Tongue (tissue), 2 donors: ENCODE results near the gene KIF2C. TPM values are rescaled to one million over a fixed set of nuclear protein-coding genes. Genes with fewer than 3 reads are reported as not detected.
"Not testable (repeated sequence)": the region's sequence is repeated elsewhere in the genome, so short reads cannot be mapped to it uniquely, and the experiment has no call there.

Experiments
- DNase-seq: peaks from one replicate; pipeline ENCODE4 v3.0.0-alpha.2; 2015
- total RNA-seq: library from RNA; depleted of rRNA; stranded (reverse); fragments of >200 nt; gene quantifications from one replicate; pipeline ENCODE4 v1.2.3, GENCODE V29; 2014

Gene KIF2C
- total RNA-seq, 1 donor from 2014 or later: 12.5 TPM

DNA sequence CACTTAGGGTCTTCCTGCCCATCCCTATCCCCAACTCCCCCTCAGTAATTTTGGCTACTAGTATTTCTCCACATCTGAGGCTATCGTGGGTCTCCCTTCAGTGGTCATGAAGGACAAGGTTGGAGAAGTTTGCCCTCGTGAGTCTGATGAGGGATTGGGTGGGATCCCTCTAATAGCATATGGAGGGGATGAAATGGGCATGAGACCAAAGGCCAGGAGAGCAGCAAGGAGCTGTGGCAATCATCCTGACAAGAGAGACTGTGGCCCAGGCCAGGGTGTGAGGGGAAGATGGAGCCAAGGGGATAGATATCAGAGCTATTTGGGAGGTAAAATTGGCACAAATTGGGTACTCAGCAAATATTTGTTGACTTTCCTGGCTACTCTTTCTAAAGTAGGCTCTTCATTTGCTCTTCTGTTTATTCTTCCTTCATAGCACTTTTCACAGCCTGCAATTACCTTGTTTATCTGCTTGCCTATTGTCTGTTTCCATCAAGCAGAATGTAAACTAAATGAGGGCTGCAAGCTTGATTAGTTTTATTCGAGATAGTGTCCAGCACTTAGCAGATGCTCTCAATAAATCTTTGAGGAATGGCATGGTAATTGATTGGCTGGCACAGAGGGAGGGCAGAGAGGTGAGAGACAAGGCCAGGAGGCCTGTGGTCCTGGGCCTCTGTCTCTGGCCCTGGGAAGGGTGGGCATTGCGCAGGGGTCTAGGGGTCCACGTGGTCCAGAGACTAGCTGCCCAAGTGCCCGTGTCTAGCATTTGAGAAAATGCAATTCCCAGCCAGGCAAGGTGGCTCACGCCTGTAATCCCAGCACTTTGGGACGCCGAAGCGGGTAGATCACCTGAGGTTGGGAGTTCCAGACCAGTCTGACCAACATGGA, 59.1 kb downstream of the KIF2C start:
- DNase-seq: no peak

DNA sequence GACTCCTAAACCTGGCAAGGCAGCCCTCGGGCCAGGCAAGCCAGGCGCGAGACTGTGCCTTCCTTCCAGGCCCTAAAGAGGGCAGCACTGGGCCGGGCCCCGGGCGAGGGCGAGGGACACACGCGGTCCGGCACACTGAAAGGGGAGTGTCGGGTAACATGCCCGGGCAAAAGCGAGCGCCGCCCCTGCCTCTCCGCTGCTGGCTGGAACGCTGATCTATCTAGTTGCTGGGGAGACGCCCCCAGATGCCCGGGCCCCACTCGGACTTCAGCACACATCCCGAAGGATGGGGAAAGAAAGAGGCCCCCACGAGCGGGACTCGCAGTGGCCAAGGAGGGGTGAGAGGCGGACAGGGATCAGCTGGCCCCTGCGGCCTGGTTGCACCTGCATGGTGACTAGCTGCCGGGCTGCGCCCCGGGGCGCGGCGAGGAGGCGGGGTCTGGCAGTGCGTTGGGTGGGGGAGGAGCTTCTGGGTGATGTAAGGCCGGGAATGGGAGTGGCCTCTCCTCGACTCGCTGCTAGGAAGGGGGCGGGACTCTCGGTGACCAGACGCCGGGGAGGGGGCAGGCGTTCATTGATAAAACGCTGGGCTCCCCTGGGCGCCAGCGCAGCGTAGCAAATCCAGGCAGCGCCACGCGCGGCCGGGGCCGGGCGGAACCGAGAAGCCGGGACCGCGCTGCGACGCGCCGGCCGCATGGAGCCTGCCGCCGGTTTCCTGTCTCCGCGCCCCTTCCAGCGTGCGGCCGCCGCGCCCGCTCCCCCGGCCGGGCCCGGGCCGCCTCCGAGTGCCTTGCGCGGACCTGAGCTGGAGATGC, 60.3 kb downstream of the KIF2C start, which contains the start of gene PLK3:
Gene PLK3 (plus strand): TSS at position 608 of the 815 bp plus-strand sequence. CDS start 87 bp downstream, at position 695.
- DNase-seq: peak; percentile 99

DNA sequence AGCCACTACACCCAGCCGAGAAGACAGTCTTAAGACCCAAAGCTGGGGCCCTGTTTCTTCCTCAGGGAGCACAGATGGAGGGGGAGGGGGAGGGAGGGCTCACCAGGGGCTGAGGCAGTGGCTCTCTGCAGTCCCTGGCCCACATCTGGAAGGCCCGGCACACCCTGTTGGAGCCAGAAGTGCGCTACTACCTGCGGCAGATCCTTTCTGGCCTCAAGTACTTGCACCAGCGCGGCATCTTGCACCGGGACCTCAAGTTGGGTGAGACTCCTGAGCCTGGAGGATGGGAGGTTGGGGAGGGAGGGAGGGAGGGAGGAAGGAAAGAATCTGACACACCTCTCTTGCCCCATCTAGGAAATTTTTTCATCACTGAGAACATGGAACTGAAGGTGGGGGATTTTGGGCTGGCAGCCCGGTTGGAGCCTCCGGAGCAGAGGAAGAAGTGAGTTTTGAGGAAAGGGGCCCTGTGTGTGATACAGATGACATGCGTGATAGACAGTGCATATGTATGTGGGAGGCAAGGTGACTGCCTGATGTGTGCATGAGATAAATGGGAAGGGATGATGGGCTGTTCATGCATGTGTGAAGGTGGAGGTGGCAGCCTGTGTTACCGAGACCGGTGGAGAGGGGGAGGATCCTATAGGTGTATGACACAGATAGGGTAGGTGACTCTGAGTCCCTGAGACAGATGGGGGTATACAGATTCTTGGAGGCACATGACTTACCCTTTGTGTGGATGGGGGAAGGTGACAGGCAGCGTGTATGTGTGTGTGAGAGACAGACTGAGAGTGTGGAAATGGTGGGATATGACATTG, 62.1 kb downstream of the KIF2C start:
- no peak for DNase-seq

DNA sequence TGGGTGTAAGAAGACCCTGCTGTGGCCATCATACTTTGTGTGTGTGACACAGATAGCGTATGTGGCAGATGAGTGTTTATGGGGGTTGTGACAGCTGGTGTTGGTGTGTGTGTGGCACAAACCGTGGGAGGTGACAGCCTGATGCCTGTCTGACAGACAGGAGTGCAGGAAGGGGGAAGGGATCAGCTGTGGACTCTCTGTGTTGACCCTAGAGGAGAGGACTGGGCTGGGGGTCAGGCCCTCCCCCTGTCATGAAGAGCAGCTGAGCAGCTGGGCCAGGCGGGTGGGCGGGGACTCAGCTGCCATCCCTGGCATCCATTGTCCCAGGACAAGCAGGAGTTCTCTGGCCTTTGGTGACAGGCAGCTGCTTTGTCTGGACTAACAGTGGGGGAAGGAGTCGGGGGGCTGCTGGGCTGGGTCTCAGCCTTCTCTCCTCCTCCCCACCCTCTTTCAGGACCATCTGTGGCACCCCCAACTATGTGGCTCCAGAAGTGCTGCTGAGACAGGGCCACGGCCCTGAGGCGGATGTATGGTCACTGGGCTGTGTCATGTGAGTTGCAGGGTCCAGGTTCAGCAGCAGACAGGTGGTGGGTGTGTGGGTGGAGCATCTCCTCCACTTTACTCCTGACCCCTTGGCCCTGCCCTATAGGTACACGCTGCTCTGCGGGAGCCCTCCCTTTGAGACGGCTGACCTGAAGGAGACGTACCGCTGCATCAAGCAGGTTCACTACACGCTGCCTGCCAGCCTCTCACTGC, 62.8 kb downstream of the KIF2C start:
- DNase-seq: peak; percentile 78

DNA sequence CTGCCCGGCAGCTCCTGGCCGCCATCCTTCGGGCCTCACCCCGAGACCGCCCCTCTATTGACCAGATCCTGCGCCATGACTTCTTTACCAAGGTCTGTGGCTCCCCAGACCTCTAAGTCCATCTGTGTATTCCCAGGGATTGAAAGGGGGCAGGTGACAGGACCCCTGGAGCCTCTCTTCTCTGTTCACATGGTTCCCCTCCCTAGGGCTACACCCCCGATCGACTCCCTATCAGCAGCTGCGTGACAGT, 63.4 kb downstream of the KIF2C start:
- no peak for DNase-seq

DNA sequence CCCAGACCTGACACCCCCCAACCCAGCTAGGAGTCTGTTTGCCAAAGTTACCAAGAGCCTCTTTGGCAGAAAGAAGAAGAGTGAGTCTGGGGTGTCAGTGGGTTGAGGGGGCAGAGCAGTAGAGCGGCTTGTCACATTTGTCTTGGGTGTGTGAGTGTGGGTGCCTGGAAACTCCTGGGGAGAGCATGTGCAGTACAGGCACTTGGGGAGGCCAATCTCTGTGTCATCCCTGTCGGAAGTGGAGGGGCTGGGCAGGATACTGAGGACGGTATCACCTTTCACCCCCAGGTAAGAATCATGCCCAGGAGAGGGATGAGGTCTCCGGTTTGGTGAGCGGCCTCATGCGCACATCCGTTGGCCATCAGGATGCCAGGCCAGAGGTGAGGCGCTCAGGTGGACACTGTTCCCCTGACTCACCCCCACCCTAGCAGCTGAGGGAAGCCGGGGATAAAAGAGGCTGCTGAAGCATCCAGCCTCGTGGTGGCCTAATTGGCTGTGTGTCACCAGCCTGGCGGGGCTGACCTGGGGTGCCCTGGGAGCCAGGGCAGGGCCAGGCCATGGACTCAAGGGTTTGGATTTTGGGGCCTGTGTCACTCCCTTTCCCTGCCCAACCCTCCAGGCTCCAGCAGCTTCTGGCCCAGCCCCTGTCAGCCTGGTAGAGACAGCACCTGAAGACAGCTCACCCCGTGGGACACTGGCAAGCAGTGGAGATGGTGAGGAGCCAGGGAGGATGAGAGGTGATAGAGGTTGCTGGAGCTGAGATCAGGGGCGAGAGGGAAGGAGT, 63.9 kb downstream of the KIF2C start:
- DNase-seq: no peak

DNA sequence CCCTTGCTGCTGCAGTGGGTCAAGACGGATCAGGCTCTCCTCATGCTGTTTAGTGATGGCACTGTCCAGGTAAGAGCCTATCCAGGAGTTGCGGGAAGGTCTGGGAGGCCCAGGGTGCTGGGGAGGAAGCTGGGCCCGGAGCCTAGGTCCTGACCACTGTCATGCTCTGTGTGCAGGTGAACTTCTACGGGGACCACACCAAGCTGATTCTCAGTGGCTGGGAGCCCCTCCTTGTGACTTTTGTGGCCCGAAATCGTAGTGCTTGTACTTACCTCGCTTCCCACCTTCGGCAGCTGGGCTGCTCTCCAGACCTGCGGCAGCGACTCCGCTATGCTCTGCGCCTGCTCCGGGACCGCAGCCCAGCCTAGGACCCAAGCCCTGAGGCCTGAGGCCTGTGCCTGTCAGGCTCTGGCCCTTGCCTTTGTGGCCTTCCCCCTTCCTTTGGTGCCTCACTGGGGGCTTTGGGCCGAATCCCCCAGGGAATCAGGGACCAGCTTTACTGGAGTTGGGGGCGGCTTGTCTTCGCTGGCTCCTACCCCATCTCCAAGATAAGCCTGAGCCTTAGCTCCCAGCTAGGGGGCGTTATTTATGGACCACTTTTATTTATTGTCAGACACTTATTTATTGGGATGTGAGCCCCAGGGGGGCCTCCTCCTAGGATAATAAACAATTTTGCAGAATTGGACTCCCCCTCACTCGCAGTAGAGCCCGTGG, 65.8 kb downstream of the KIF2C start:
- no peak for DNase-seq

DNA sequence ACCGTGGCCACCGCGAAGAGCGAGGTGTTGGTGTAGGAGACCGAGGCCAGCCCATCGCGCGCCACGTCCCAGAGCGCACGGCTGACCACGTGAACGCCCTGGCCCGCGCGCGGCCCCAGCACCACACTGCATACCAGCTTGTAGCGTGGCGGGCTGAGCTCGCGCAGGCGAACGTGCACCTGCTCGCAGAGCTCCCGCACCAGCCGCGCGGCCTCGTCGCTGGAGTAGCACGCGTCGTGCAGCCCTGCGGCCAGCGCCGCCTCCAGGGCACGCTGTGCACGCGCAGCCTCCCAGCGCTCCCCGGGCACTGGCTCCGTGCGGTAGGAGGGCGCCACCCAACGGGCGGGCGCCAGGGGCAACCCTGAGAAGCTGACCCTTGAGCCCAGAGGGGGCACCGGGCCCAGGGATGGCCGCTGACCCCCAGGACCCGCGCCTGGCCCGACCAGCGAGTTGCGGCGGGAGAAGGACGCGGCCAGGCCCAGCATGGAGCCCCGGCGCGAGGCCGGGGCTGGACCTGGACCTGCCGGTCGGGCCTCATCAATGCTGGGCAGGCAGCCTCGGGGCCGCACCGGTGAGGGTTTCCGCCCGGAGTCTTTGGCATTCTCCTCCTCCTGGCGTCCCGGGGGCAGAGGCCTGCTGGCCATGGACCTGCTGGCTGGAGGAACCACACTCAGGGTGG, 66.5 kb downstream of the KIF2C start:
- DNase-seq: no peak

DNA sequence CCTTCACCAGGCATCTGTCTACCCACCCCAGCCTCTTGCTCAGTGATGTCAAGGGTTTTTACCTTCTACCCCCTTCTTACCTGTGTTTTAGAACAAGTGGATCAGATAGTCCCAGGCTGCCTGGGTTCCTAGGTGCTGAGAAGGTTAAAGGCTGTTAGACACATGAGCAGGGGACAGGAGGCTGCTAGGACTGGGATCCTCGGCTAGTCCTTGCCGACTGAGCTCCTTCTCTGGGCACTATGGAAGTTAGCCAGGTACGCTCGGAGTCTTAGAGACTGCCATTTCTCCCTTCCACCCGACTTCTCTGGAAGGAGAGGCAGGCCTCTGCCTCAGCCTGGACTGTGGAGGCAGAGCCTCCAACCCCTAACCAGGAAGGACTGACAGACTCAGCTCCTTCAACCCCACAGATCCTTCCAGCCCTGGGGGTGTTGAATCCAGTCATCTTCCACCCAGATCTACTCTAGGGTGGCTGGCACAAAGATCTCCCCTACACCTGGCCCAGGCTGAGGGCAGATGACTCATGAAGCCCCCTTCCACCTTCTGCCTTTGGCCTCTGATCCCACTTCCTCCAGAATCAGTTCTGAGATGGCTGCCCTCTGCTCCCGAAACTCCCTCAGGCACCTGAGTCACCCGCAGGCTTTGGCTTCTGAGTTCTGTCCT, 67.2 kb downstream of the KIF2C start, which contains the start of gene DYNLT4:
Gene DYNLT4 (minus strand): TSS at position 648 of the 660 bp plus-strand sequence. CDS start 683 bp downstream, outside the sequence.
- no peak for DNase-seq

DNA sequence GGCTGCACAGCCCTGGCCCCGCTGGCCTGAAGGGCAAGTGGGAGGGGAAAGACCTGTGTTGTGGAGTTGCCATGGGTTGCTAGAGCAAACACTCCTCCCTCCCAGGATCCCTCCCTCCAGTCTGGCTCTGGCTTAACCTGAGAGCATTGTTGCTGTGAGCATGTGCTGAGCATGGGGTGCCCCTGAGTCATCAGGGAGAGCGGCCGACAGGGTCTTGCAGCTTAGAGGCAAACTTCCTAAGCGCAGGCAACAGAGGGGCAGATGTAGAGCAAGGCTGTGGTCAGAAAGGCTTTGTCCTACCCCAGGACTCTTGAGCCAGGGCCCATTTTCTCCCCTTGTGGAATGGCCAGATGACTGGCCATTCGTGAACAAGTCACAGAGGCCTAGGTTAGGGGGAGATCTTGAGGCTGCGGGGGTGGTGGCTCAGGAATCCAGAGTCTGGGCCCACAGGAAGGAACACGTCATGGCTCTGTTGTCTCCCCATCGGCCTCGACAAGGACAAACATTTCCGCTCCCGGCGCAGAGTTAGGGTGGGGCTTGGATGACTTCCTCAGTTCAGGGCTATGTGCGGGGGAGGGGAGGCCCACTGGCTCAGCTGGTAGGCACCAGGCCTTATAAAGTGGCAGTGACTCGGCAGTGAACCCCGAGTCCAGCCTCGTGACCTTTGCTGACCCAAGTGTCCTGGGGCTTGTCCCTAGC, 67.9 kb downstream of the KIF2C start:
- peak; percentile 94 for DNase-seq

DNA sequence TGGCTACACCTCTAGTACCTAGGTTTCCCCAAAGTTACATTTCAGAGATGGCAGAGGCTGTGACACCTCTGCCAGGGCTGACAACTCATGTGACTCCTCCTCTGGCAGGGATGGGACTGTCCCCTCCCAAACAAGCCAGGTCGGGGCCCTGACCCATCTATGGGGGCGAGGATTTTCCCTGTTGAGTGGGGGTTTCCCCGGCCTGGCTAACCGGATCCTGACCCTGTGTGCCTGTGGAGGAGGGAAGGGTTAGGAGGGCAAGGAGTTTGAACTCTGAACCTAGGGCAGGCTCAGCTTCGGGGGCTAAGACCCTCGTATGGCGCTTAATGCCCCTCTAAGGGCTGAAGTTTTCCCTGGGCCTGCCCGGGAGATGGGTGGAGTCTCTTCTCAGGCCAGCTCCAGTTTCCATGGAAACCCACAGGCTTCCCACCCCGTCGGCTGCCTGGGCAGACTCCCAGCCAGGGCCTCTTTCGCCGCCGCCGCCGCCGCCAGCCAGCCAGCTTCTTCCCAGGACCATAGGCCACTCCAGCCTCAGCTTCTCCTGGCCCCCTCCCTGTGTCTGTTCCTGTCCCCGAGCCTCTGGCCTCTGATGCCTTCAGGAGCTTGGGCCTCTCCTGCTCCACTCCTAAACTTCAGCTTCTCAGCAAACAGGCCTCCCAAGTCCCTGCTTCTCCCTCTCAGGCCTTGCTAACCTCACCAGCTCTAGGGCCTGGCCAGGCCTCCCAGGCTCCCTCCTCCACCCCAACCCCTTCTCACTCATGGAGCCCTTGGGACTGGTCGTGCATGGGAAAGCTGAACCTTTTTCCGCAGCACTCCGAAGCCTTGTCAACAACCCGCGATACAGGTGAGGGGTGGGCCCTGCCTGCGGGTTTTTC, 68.7 kb downstream of the KIF2C start, which contains the start of gene BTBD19:
Gene BTBD19 (plus strand): TSS at position 461 of the 875 bp plus-strand sequence. CDS start 298 bp downstream, at position 759.
- peak; percentile 94 for DNase-seq

DNA sequence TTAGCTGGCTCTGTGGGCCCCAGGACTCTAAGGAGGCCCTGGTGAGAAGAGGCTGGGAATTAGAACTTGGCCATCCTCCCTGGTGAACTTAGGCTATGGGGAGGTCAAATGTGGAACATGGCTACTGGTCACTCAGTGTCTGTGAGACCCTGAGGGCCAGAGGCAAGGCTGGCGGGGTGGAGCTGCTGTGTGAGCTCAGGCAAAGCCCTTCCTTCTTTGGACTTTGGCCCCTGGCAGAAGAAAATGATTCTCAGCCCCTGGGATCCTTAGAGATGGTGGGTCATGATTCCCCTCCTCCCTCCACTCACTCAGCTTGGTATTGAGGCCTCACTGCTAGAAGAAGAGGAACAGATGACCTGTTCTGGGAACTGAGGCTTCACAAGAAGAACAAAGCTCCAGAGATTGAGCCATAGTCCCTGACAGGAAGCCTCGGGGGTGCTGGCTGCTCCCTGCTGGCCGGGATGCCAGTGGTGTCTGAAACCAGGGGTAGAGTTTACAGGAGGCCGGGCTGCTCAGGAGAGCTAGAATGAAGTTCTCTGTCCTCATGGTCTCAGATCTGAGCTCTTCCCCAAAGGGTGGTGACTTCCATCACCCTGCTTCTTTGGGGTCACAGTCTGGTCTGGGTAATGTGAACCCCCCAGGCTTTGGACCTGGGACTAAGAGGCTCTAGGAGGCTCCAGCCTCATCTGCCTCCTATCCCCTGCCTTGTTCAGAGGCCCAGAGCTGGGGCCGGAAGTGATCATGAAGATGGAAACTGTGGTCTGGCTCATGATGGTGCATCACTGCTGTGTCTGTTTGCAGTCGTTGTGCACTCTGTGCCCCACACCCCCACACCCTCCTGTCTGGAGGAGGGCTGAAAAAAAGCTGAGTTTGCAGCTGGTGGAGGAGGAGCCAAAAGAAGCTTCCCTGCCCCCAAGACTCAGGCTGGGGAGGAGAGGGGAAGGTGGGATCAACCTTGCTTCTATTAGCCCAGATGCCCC, 69.6 kb downstream of the KIF2C start:
- peak; percentile 50 for DNase-seq

DNA sequence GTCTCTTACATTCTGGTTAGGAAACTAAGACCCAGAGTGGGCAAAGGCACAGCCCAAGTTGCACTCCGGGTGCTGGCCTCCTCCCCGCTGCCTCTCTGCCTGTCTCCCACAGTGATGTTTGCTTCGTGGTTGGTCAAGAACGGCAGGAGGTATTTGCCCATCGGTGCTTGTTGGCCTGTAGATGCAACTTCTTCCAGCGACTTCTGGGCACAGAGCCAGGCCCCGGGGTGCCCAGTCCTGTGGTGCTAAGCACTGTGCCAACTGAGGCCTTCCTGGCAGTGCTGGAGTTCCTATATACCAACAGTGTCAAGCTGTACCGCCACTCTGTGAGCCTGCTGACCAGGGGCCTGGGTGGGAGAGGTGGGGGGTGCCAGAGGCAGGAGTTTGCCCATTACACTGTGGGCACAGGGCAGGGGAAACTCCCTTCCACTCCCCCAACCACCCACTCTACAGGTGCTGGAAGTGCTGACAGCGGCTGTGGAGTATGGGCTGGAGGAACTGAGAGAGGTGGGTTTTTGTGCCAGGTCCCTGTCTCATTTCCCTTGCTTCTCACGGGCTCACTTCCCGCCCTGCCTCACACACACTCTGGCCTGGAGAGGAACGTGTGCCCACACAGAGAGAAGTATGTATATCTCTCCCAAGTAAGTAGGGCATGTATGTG, 70.6 kb downstream of the KIF2C start:
- no peak for DNase-seq

DNA sequence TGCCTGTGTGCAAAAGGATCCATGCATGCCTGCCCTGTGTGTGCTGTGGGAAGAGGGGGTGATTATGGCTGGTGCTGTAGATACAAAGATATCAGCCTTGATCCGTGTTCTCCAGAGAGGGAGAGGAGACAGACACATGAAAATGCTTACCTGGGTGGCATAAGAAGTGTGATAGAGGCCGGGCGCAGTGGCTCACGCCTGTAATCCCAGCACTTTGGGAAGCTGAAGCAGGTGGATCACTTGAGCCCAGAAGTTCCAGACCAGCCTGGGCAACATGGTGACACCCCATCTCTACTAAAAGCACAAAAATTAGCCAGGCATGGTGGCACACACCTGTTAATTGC, 71.1 kb downstream of the KIF2C start:
- DNase-seq: not testable (repeated sequence)

DNA sequence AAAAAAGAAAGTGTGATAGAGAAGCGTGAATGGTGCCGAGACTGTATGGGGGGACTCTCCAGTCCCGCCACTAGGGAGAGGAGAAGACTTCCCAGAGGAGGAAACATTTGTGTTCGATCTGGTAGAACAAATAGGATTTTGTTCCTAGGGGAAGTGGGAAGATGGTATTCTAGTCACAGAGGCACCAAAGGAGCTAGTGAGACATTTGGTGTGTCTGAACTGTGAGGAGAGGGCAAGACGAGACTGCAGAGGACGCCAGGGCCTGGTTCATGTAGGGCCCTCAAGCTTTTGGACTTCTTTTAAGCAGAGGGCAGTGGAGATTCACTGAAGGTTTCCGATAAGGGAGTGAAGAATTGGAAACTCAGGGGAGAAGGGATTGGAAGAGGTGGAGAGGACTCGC, 71.6 kb downstream of the KIF2C start:
- no peak for DNase-seq
